Astrocyte of the spinal cord (primary cell): ENCODE data around the gene FLVCR2.

Experiments used
- DNase-seq: peaks from one replicate; pipeline ENCODE4 v3.0.0; 2011; ENCODE audit warnings: low read depth, low spot score
- H3K4me3 ChIP-seq: 2 replicates; pipeline ENCODE4 v1.5.1; 2011; ENCODE audit warnings: low read depth, mild to moderate bottlenecking, low read length, moderate library complexity
- CTCF ChIP-seq: IDR thresholded peaks from 2 replicates; pipeline ENCODE4 v1.5.1; 2012; ENCODE audit warnings: low read depth, mild to moderate bottlenecking, low read length, inconsistent platforms
- in situ Hi-C: cut with HindIII; loops from 2 replicates; pipeline ENCODE4 v1.10.0; 2017; ENCODE audit warnings: low sequenced_read_pairs

The FLVCR2 gene

GRCh38 chr14:75658957-75659356 is 80.5 kb downstream of the FLVCR2 start:
- in situ Hi-C loops, result no loop called here
- TF ChIP-seq CTCF, result no peak
- no peak overlapping the region for H3K4me3 ChIP-seq
- DNase-seq, result no peak

- DNase-seq, result no peak
- TF ChIP-seq CTCF, result no peak
- in situ Hi-C loops, result no loop called here
- H3K4me3 ChIP-seq, result peak overlapping the region; percentile 94
These were observed 81.8 kb downstream of the FLVCR2 start for GRCh38 chr14:75660238-75660629.

DNA sequence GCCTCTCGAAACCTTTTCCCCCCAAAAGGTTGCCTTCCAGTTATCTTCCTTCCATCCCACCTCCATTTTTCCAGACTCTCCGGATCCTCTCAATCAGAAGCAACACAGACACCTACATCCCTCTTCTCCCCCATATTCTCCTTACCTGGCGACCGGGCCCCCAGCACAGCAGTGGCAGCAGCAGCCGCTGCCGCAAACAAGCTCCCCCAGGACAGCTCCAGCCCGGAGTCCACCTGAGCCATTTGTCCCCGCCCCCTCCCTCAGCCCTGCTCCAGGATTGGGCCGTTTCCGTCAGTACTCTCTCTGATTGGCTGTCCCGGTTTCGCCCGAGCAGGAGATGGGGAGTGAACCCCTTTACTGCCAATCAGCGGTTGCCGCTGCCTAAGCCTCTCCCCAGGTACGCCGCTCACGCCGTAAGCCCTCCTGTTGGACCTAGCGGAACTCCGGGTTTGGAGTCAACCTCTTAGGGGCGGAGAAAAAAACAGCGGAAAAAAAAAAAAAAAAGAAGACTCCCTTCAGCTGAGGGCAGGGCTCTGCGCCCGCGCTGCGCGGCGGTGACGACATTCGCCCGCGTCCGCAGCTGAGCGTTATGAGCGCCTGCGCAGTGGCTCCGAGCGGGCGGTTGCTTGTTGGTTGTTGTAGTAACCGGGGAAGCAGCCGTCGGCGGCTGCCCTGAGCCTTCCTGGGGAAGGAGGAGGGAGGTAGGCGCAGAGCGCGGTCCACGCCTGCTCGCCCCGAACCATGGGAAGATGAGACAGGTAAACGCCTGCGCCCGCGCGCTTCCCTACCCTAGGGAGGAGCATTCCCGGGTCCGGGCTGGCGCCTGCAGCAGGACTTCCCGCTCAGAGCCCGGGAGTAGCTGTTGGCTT is 82.4 kb downstream of the FLVCR2 start, which contains the start of the genes ERG28 and TTLL5:
Gene ERG28, minus strand, starts transcription at position 247 of the 869 bp plus-strand sequence. CDS start 3,374 bp downstream, outside the sequence.
Gene TTLL5, plus strand, starts transcription at position 617 of the 869 bp plus-strand sequence. CDS start 1,904 bp downstream, outside the sequence.
- H3K4me3 ChIP-seq, result peak within 1 kb of the TSS; percentile 94
- in situ Hi-C loops, result no loop called here
- DNase-seq, result peak; percentile 99
- TF ChIP-seq CTCF, result no peak

DNA sequence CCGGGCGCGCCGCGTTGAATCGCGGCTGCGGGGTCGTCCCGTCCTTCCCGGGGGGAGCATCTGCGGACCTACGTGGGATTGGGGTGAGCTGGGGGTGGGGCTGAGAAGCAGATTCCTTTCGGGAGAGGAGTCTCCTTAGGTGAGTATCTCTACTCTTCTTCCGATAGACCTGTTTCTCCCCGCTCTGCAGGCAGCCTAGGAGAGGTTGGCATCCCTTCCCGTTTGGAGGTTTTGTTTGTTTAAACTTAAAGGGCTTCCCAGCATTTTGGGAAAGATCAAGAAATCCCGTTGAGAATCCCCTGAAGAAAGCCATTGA is 83.0 kb downstream of the FLVCR2 start:
- H3K4me3 ChIP-seq, result peak overlapping the region; percentile 94
- in situ Hi-C loops, result no loop called here
- TF ChIP-seq CTCF, result no peak

GRCh38 chr14:75662966-75663365 is 84.5 kb downstream of the FLVCR2 start:
- H3K4me3 ChIP-seq, result no peak overlapping the region
- no peak for DNase-seq
- in situ Hi-C loops, result no loop called here
- no peak for TF ChIP-seq CTCF

More for the DNA sequence above, 83.0 kb downstream of the FLVCR2 start:
- DNase-seq, result no peak

- in situ Hi-C loops, result no loop called here
- no peak overlapping the region for H3K4me3 ChIP-seq
- TF ChIP-seq CTCF, result no peak
- no peak for DNase-seq
These were observed 88.8 kb downstream of the FLVCR2 start for GRCh38 chr14:75667099-75667765.
